Spleen (tissue), 7 donors: Measurements from ENCODE around the gene IGFL1.

Experiments used
- POLR2A ChIP-seq, 3 donors: fragments of 450-650 bp; IDR thresholded peaks; one replicate each; pipeline ENCODE4 v1.5.1; 2017; ENCODE audit warnings: antibody characterized with exemption in 3 of 3, mild to moderate bottlenecking in 1 of 3
- TF ChIP-seq, protein P1 (sequence below), 11 experiments: fragments of 200-600 bp in 7 of 11; fragments of 450-650 bp in 4 of 11; sonication (generic) in 4 of 11; IDR thresholded peaks in 8 of 11; conservative IDR thresholded peaks in 3 of 11; 1 replicate in 7 of 11; 2 replicates in 4 of 11; pipeline versions ENCODE4 v1.4.0 to v1.8.0; 2016 to 2021; ENCODE audit warnings: antibody characterized with exemption in 11 of 11, inconsistent platforms in 4 of 11, mild to moderate bottlenecking in 1 of 11
- donor health status: DM: no; HTN: no; CAD: no; lungs with moderate emphysema.
- donor health status: DM: no; HTN: no; CAD: no.
- donor health status: DM: no; HTN: no; CAD: no.

DNA sequence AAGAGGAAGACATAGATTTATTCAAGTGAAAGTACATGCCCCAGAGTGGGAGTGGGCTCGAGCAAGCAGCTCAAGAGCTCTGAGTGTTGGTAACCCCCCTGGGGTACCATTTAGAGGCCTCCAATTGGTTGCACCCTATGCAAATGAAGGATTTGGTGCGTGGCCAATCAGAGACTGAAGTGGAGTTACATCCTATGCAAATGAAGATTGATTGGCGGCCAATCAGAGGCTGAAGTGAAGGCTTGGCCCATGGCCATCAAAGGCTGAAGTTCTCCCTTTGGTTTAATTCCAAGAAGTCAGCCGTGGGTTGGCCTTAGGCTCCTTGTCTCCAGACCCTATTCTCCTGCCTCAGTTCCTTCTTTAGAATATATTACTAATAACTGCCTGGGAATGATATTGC is 12.9 kb upstream of the IGFL1 start:
- TF ChIP-seq, protein P1, sequence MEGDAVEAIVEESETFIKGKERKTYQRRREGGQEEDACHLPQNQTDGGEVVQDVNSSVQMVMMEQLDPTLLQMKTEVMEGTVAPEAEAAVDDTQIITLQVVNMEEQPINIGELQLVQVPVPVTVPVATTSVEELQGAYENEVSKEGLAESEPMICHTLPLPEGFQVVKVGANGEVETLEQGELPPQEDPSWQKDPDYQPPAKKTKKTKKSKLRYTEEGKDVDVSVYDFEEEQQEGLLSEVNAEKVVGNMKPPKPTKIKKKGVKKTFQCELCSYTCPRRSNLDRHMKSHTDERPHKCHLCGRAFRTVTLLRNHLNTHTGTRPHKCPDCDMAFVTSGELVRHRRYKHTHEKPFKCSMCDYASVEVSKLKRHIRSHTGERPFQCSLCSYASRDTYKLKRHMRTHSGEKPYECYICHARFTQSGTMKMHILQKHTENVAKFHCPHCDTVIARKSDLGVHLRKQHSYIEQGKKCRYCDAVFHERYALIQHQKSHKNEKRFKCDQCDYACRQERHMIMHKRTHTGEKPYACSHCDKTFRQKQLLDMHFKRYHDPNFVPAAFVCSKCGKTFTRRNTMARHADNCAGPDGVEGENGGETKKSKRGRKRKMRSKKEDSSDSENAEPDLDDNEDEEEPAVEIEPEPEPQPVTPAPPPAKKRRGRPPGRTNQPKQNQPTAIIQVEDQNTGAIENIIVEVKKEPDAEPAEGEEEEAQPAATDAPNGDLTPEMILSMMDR (IDR thresholded peaks at IDR 0.05 in 8 of 11, conservative IDR thresholded peaks at IDR 0.05 in 3 of 11), result no peak
- TF ChIP-seq POLR2A (IDR thresholded peaks at IDR 0.05), result no peak
